Measurements from ENCODE around the gene URB2.

URB2 gene

DNA sequence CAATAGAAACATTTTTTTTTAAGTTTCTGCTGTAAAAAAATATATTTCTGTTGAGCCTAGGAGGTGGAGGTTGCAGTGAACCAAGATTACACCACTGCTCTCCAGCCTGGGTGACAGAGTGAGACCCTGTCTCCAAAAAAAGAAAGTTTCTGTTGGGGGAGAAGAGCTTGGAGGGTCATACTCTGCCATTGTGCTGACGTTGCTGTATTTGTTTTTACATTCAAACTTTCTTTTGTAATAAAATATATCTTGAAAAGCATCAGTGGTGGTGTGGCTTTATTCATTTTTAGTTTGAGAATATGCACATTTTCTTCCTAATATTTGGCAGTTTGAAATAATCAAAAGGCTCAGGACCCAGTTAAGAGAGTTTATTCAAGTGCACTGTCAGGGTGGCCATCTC is 64.6 kb downstream of the URB2 start:
- H3K4me3 ChIP-seq (ENCODE audit: low read length): no peak overlapping the region
- DNase-seq (ENCODE audit: low read depth): no peak
- TF ChIP-seq, protein P1, sequence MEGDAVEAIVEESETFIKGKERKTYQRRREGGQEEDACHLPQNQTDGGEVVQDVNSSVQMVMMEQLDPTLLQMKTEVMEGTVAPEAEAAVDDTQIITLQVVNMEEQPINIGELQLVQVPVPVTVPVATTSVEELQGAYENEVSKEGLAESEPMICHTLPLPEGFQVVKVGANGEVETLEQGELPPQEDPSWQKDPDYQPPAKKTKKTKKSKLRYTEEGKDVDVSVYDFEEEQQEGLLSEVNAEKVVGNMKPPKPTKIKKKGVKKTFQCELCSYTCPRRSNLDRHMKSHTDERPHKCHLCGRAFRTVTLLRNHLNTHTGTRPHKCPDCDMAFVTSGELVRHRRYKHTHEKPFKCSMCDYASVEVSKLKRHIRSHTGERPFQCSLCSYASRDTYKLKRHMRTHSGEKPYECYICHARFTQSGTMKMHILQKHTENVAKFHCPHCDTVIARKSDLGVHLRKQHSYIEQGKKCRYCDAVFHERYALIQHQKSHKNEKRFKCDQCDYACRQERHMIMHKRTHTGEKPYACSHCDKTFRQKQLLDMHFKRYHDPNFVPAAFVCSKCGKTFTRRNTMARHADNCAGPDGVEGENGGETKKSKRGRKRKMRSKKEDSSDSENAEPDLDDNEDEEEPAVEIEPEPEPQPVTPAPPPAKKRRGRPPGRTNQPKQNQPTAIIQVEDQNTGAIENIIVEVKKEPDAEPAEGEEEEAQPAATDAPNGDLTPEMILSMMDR (conservative IDR thresholded peaks at IDR 0.05; ENCODE audit: low read length): no peak

DNA sequence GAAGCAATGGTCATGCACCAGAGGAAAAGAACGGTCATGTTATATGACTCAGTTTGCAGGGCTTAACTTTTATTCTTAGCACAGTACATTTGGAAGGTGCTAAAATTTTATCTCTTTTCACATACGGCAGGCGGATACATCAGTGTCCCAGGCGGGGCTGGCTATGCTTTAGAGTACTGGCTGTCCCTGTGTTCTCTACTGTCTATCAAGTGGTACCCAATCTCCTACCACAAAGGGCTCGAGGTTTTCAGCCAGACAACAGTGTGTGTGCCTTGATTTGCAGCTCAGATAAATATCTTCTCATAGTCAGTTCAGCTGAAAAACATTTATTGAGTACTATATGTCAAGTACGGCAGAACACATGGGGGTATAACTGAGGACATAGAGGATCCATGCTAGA is 65.3 kb downstream of the URB2 start:
- no peak overlapping the region for H3K4me3 ChIP-seq (ENCODE audit: low read length)
- TF ChIP-seq, protein P1 (conservative IDR thresholded peaks at IDR 0.05; ENCODE audit: low read length): no peak
- no peak for DNase-seq (ENCODE audit: low read depth)

DNA sequence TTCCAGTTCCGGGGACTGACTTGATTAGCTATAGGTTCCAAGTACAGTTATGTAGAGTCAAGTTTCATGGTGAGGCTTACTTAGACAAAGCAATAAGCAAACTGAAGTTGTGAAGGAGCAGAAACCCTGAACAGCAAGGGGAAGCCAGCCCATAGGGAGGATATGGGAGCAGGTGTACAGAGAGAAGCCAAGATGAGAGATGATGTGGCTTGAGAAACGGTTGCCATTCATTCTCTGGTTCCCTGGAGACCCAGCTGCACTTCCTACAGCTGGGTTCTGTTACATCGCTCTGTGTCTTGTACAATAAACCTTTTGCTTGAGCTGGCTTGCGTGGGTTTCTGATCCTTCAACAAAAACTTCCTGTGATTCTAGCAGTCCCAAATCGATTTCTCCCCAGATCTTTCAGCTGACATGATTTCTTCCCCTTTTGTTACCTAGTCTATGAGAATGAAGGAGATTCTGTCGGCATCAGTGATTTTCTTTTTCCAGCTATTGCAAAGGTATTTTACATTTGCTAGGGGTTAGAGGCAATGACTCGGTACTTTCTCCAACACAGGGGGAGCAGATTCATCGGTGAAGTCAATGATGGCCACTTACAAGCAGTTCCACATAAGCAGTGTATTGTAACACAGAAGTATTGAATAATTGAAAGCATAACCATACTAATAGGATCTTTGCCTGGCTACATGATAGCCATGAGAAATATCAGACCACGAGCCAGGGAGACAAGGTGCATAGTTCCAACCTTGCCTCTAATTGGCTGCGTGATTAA is 67.3 kb downstream of the URB2 start:
- no peak overlapping the region for H3K4me3 ChIP-seq (ENCODE audit: low read length)
- DNase-seq (ENCODE audit: low read depth): peak; percentile 31
- TF ChIP-seq, protein P1 (conservative IDR thresholded peaks at IDR 0.05; ENCODE audit: low read length): no peak

DNA sequence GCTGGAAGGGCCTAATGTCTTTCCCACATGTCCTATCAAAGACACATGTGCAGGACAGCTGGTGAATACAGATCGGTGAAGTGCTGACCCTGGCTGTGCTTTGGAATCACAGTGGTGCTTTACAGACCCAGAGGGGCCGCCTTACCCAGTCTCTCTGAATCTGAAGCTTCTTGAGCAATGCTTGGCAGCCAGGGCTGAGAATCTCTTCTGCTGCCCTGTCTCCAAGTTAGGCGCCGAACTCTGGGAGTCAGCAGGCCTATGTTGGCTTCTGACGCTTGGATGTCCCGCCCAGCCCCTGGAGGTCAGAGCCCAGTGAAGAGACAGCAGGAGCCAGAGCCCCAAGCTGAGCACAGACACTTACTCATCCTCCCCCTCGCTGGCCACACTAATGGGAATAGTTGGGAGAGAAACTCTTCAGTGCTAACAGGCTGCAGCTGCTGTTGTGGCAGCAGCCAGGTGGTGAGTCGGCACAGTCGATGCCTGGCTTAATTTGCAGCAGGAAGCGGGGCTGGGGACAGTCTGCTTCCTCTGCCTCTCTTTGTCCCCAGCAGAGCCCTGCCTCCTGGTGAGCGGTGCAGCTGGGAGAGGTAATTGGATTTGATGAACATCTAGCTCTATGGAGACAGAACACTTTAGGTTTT is 68.1 kb downstream of the URB2 start:
- DNase-seq (ENCODE audit: low read depth): peak; percentile 79

DNA sequence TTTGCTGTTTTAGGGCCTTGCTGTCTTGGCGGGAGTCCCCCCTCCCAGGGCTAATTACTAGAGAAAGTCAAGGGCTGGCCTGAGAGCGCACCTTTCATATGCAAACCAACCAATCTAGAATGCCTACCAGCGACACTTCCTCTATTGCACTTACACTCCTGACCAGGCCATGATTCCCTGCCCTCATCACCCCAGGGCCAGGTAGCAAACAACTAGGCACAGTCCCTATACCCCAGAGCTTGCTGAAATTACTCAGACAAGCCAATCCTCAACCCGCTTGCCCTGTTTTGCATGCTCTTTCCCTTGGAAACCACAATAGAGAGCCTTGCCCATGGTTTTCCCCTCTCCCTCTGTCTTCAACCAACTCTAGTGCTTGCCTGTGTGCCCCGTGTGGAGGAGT is 70.3 kb downstream of the URB2 start:
- DNase-seq (ENCODE audit: low read depth): no peak
- TF ChIP-seq, protein P1 (conservative IDR thresholded peaks at IDR 0.05; ENCODE audit: low read length): no peak
- no peak overlapping the region for H3K4me3 ChIP-seq (ENCODE audit: low read length)

More for the DNA sequence above, 68.1 kb downstream of the URB2 start:
- no peak overlapping the region for H3K4me3 ChIP-seq (ENCODE audit: low read length)
- TF ChIP-seq, protein P1 (conservative IDR thresholded peaks at IDR 0.05; ENCODE audit: low read length): no peak

DNA sequence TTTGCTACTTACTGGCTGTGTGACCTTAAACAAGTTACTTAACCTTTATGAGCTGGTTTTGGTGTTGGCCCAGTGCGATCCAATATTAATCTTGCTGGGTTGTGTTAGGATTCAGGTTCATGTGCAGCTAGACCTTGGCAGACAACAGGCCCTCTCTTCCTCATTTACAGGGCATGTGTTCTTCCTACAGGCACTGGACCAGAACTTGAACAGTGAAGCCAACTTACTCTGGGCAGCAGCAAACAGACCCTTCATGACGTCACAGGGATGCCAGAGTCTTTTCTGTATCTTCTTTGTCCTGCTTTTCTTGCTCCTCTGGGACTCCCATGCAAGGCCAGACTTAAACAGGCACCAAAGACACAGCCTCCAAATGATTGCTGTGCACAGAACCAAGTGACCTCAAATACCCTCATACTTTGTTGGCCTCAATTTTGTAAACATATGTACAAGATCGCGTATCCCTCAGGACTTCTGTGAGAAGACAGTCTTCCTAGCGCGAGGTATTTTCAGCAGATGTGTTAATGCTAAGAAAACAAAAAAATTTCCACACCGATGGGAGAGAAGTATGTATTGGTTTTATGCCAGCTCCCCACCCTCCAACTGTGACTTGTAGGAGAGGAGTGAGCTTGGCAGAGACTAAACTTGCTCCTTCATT is 73.7 kb downstream of the URB2 start:
- H3K4me3 ChIP-seq (ENCODE audit: low read length): no peak overlapping the region
- TF ChIP-seq, protein P1 (conservative IDR thresholded peaks at IDR 0.05; ENCODE audit: low read length): no peak
- DNase-seq (ENCODE audit: low read depth): peak; percentile 60
